CD4-positive, alpha-beta memory T cell (primary cell): ENCODE measurements around the gene ESYT3. TPM values are rescaled to one million over a fixed set of nuclear protein-coding genes. Genes with fewer than 3 reads are reported as not detected.
"Not testable (repeated sequence)": the region's sequence is repeated elsewhere in the genome, so short reads cannot be mapped to it uniquely, and the experiment has no call there.

ENCODE experiments used
- CTCF ChIA-PET: fragments of 350-600 bp; sonication (Branson Sonifier 250); formaldehyde crosslinking; loops from one replicate; lab custom pipeline; 2021; ENCODE audit warnings: inconsistent platforms; ENCODE audit not compliant: partially characterized antibody; lab: Charles Lee
- POLR2A ChIA-PET: fragments of 350-600 bp; sonication (Branson Sonifier 250); formaldehyde crosslinking; loops from one replicate; lab custom pipeline; 2021; ENCODE audit not compliant: partially characterized antibody; lab: Charles Lee
- DNase-seq, 5 donors: peaks; one replicate each; pipeline versions ENCODE4 v3.0.0 to v3.0.0-alpha.2; 2020 to 2022; ENCODE audit warnings: mixed read lengths in 1 of 5
- H3K27ac ChIP-seq: one replicate; pipeline ENCODE4 v1.7.0; 2013; ENCODE audit warnings: low read depth, low read length
- H3K27me3 ChIP-seq: 2 replicates; pipeline ENCODE4 v1.7.0; 2013; ENCODE audit warnings: mild to moderate bottlenecking, low read length, moderate library complexity; ENCODE audit not compliant: insufficient read depth
- H3K36me3 ChIP-seq: 2 replicates; pipeline ENCODE4 v1.7.0; 2013; ENCODE audit warnings: mild to moderate bottlenecking, low read length, moderate library complexity; ENCODE audit not compliant: insufficient read depth
- H3K4me1 ChIP-seq: 2 replicates; pipeline ENCODE4 v1.7.0; 2013; ENCODE audit warnings: mild to moderate bottlenecking, low read length, moderate library complexity; ENCODE audit not compliant: insufficient read depth
- H3K4me3 ChIP-seq, 2 donors: one replicate each; pipeline ENCODE4 v1.7.0; 2013; ENCODE audit warnings: low read length in 2 of 2, mild to moderate bottlenecking in 1 of 2
- H3K9me3 ChIP-seq, 2 donors: one replicate each; pipeline ENCODE4 v1.7.0; 2013; ENCODE audit warnings: low read length in 2 of 2, control low read depth in 1 of 2; ENCODE audit not compliant: control insufficient read depth in 1 of 2
- H3K27ac Mint-ChIP-seq, 7 donors: one replicate each; pipeline ENCODE4 v1.8.0; 2020 to 2021; ENCODE audit warnings: mixed read lengths in 7 of 7, mild to moderate bottlenecking in 6 of 7, inconsistent platforms in 3 of 7, moderate library complexity in 3 of 7
- H3K27me3 Mint-ChIP-seq, 2 donors: one replicate each; pipeline ENCODE4 v1.8.0; 2020 to 2021; ENCODE audit warnings: mixed read lengths in 2 of 2
- H3K36me3 Mint-ChIP-seq, 2 donors: one replicate each; pipeline ENCODE4 v1.8.0; 2020 to 2021; ENCODE audit warnings: mixed read lengths in 2 of 2, inconsistent platforms in 1 of 2, mild to moderate bottlenecking in 1 of 2
- H3K4me1 Mint-ChIP-seq, 4 donors: one replicate each; pipeline ENCODE4 v1.8.0; 2020 to 2021; ENCODE audit warnings: mixed read lengths in 4 of 4, mild to moderate bottlenecking in 1 of 4
- H3K4me3 Mint-ChIP-seq, 8 donors: one replicate each; pipeline ENCODE4 v1.8.0; 2020 to 2021; ENCODE audit warnings: mixed read lengths in 8 of 8, mild to moderate bottlenecking in 7 of 8, moderate library complexity in 6 of 8, inconsistent platforms in 3 of 8
- H3K9me3 Mint-ChIP-seq, 8 donors: one replicate each; pipeline ENCODE4 v1.8.0; 2020 to 2021; ENCODE audit warnings: mixed read lengths in 8 of 8, mild to moderate bottlenecking in 5 of 8, inconsistent platforms in 3 of 8, moderate library complexity in 1 of 8
- intact Hi-C: fragments of 100-400 bp; cut with micrococcal nuclease; formaldehyde crosslinking; loops from one replicate; pipeline ENCODE4 v1.15.1; 2023
- polyA plus RNA-seq, 2 donors: library from polyadenylated mRNA; unstranded; fragments of 300-500 nt; fragmentation: Illumina TruSeq; gene quantifications; one replicate each; pipeline ENCODE4 v1.2.3, GENCODE V29; 2021
- total RNA-seq, 2 experiments: library from RNA; stranded (reverse); gene quantifications; one replicate each; pipeline ENCODE4 v1.2.3, GENCODE V29; 2021

ESYT3 gene
- total and polyA plus RNA-seq, 4 experiments from 2014 or later, result 0.11 TPM; not detected in 3

GRCh38 chr3:138492980-138493675 is 58.7 kb downstream of the ESYT3 start:
- no peaks in the 10 kb centered on the region for H3K36me3 ChIP-seq
- H3K36me3 Mint-ChIP-seq, result peaks cover 25 to 41% of the 10 kb centered on the region in 2 donors

GRCh38 chr3:138493804-138494606 is 59.6 kb downstream of the ESYT3 start:
- Mint-ChIP-seq H3K27ac (no peak overlapping the region), H3K27me3 (no peaks in the 10 kb centered on the region), H3K36me3 (peaks cover 25 to 39% of the 10 kb centered on the region in 2 donors), H3K4me3 (no peak overlapping the region), H3K4me1 (no peaks in the 10 kb centered on the region), H3K9me3 (peaks cover 0 to 42% (median 26%) of the 10 kb centered on the region in 8 donors)
- Histone ChIP-seq H3K36me3 (no peaks in the 10 kb centered on the region), H3K27me3 (no peaks in the 10 kb centered on the region), H3K4me1 (no peaks in the 10 kb centered on the region), H3K9me3 (no peaks in the 10 kb centered on the region), H3K4me3 (no peak overlapping the region), H3K27ac (no peak overlapping the region)
- ChIA-PET CTCF (no interaction called here), POLR2A (no interaction called here)
- DNase-seq, result no peak
- intact Hi-C loops, result no loop called here

More at GRCh38 chr3:138492980-138493675, 58.7 kb downstream of the ESYT3 start:
- no peak overlapping the region for H3K27ac ChIP-seq
- no peaks in the 10 kb centered on the region for H3K9me3 ChIP-seq
- no peaks in the 10 kb centered on the region for H3K4me1 ChIP-seq
- Mint-ChIP-seq H3K4me3 (no peak overlapping the region), H3K4me1 (peaks cover 0 to 3% (median 0%) of the 10 kb centered on the region in 4 donors), H3K27ac (no peak overlapping the region), H3K27me3 (no peaks in the 10 kb centered on the region), H3K9me3 (peaks cover 3 to 48% (median 30%) of the 10 kb centered on the region in 8 donors)
- ChIA-PET CTCF (no interaction called here), POLR2A (no interaction called here)
- intact Hi-C loops, result no loop called here
- no peak for DNase-seq
- H3K27me3 ChIP-seq, result no peaks in the 10 kb centered on the region
- no peak overlapping the region for H3K4me3 ChIP-seq

DNA sequence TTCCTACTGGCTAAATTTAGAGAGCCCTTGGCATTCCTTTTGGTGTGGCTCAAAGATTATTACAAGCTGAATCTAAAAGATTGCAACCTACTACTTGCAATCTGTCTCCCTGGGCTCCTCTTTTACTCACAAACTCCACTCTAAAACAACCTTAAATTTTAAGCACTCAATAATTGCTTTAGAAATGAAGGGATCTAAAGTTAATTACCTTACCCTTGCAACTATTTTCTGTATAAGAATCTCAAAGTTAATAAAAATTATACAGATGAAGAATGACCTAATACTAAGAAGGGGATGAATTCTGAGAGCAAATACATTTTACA is 60.2 kb downstream of the ESYT3 start:
- H3K9me3 Mint-ChIP-seq, result peaks cover 0 to 37% (median 21%) of the 10 kb centered on the region in 8 donors
- Histone ChIP-seq H3K36me3 (no peaks in the 10 kb centered on the region), H3K4me3 (no peak overlapping the region), H3K27ac (no peak overlapping the region), H3K4me1 (no peaks in the 10 kb centered on the region), H3K9me3 (no peaks in the 10 kb centered on the region), H3K27me3 (no peaks in the 10 kb centered on the region)
- H3K4me1 Mint-ChIP-seq, result no peaks in the 10 kb centered on the region
- intact Hi-C loops, result no loop called here
- ChIA-PET CTCF (no interaction called here), POLR2A (no interaction called here)
- peaks cover 28 to 43% of the 10 kb centered on the region in 2 donors for H3K36me3 Mint-ChIP-seq
- H3K27ac Mint-ChIP-seq, result no peak overlapping the region
- H3K27me3 Mint-ChIP-seq, result no peaks in the 10 kb centered on the region
- DNase-seq, result no peak
- no peak overlapping the region for H3K4me3 Mint-ChIP-seq

DNA sequence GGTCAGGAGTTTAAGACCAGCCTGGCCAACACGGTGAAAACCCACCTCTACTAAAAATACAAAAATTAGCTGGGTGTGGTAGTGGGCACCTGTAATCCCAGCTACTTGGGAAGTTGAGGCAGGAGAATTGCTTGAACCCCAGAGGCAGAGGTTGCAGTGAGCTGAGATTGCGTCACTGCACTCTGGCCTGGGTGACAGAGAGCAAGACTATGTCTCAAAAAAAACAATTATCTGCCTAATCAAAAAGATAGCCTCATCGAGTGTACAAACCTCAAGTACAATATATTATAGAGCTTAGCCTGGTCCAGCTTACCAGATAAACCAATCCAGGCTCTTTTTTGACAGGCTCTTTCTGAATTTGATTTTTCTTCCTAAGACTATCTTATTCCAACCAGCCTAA is 61.2 kb downstream of the ESYT3 start:
- CTCF ChIA-PET, H3K27me3 ChIP-seq, H3K27ac ChIP-seq, H3K4me1 ChIP-seq, H3K36me3 ChIP-seq, H3K4me1 Mint-ChIP-seq, H3K27me3 Mint-ChIP-seq, H3K27ac Mint-ChIP-seq, DNase-seq, H3K9me3 ChIP-seq, H3K4me3 ChIP-seq, H3K4me3 Mint-ChIP-seq, POLR2A ChIA-PET, intact Hi-C loops: not testable (repeated sequence)
- H3K36me3 Mint-ChIP-seq, result peaks cover 28 to 51% of the 10 kb centered on the region in 2 donors
- H3K9me3 Mint-ChIP-seq, result peaks cover 0 to 28% (median 14%) of the 10 kb centered on the region in 8 donors

GRCh38 chr3:138496436-138496835 is 62.0 kb downstream of the ESYT3 start:
- intact Hi-C loops, result no loop called here
- H3K27ac Mint-ChIP-seq, result no peak overlapping the region
- H3K36me3 Mint-ChIP-seq, result peaks cover 26 to 53% of the 10 kb centered on the region in 2 donors

DNA sequence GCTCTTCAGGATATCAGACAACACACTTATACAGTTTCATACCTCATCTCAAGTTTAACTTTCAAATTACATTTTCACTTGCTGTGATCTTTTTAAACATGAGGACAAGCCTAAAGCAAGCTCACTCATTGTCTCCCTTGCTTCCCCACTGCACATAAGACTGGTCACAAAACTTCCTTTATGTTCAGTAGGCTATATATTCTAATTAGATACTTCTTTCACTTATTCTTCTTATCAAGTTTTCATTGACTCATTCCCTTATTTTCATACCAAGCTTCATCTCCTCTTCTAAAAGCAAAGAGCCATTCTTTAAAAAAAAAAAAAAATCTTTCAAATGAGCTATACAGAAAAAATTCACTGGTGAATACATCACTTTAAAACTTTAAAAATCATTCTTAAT is 62.6 kb downstream of the ESYT3 start:
- Mint-ChIP-seq H3K27ac (no peak overlapping the region), H3K4me3 (no peak overlapping the region), H3K9me3 (peaks cover 0 to 16% (median 5%) of the 10 kb centered on the region in 8 donors), H3K27me3 (no peaks in the 10 kb centered on the region), H3K4me1 (no peaks in the 10 kb centered on the region), H3K36me3 (peaks cover 26 to 53% of the 10 kb centered on the region in 2 donors)
- Histone ChIP-seq H3K27ac (no peak overlapping the region), H3K27me3 (no peaks in the 10 kb centered on the region), H3K36me3 (no peaks in the 10 kb centered on the region), H3K4me1 (no peaks in the 10 kb centered on the region), H3K9me3 (no peaks in the 10 kb centered on the region), H3K4me3 (no peak overlapping the region)
- DNase-seq, result no peak
- intact Hi-C loops, result no loop called here
- ChIA-PET POLR2A (no interaction called here), CTCF (no interaction called here)

More at GRCh38 chr3:138496436-138496835, 62.0 kb downstream of the ESYT3 start:
- H3K9me3 Mint-ChIP-seq, result peaks cover 0 to 20% (median 8%) of the 10 kb centered on the region in 8 donors
- ChIA-PET CTCF (no interaction called here), POLR2A (no interaction called here)
- Histone ChIP-seq H3K27me3 (no peaks in the 10 kb centered on the region), H3K4me1 (no peaks in the 10 kb centered on the region), H3K27ac (no peak overlapping the region), H3K4me3 (no peak overlapping the region), H3K36me3 (no peaks in the 10 kb centered on the region), H3K9me3 (no peaks in the 10 kb centered on the region)
- DNase-seq, result no peak
- no peaks in the 10 kb centered on the region for H3K27me3 Mint-ChIP-seq
- H3K4me3 Mint-ChIP-seq, result no peak overlapping the region
- H3K4me1 Mint-ChIP-seq, result no peaks in the 10 kb centered on the region

DNA sequence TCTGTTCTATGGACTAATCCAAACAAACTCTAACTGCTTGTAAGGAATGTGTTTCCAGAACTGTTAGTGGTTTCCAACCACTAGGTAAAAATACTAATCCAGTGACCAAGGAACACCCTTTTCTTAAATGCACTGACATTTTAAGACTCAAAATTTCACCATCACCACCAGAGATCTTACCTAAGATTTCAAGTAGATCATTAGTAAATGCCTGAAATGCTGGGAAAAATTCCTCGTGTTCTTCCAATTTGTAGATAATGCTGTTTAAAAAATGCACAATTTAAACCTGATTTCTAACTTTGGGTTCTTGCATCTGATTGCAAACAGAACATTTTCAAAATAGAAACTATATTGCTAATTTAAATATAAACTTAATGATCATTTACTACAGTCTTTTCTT is 63.4 kb downstream of the ESYT3 start:
- Histone ChIP-seq H3K36me3 (no peaks in the 10 kb centered on the region), H3K27me3 (no peaks in the 10 kb centered on the region), H3K9me3 (no peaks in the 10 kb centered on the region), H3K4me3 (no peak overlapping the region), H3K27ac (no peak overlapping the region), H3K4me1 (no peaks in the 10 kb centered on the region)
- no peaks in the 10 kb centered on the region for H3K27me3 Mint-ChIP-seq
- CTCF ChIA-PET, result no interaction called here
- POLR2A ChIA-PET, result no interaction called here
- no peaks in the 10 kb centered on the region for H3K4me1 Mint-ChIP-seq
- no peak overlapping the region for H3K4me3 Mint-ChIP-seq
- intact Hi-C loops, result no loop called here
- DNase-seq, result no peak
- H3K9me3 Mint-ChIP-seq, result peaks cover 0 to 9% (median under 1%) of the 10 kb centered on the region in 8 donors
- H3K27ac Mint-ChIP-seq, result no peak overlapping the region
- peaks cover 26 to 52% of the 10 kb centered on the region in 2 donors for H3K36me3 Mint-ChIP-seq
